ENCODE data around the gene POLR2B. TPM values are rescaled to one million over a fixed set of nuclear protein-coding genes. Genes with fewer than 3 reads are reported as not detected.
"Not testable (repeated sequence)": the region's sequence is repeated elsewhere in the genome, so short reads cannot be mapped to it uniquely, and the experiment has no call there.

POLR2B gene
- 68.3 TPM for total RNA-seq
- long read RNA-seq, full-length matches to known transcripts = 90 of 109 reads
- long read RNA-seq, partial matches to known transcripts = 12 of 109 reads
- long read RNA-seq, other reads (novel, unspliced or antisense) = 7 of 109 reads

GRCh38 chr4:56978750-56979303 lies at the start of gene POLR2B:
POLR2B (plus strand) TSS chr4:56978896; CDS start chr4:56978986, 90 bp downstream.
- intact Hi-C loops (cut with micrococcal nuclease) = no loop called here
- ATAC-seq (peak; percentile 90), DNase-seq (peak; percentile 95)

- intact Hi-C loops (cut with micrococcal nuclease) = no loop called here
- no peak for ATAC-seq
- no peak for DNase-seq
Observed at GRCh38 chr4:56930638-56931037, 48.1 kb upstream of the POLR2B start.

GRCh38 chr4:56931924-56932323 lies 46.8 kb upstream of the POLR2B start:
- intact Hi-C loops (cut with micrococcal nuclease) = no loop called here
- ATAC-seq = no peak
- DNase-seq = no peak

GRCh38 chr4:56937262-56937661 lies 41.4 kb upstream of the POLR2B start:
- intact Hi-C loops (cut with micrococcal nuclease) = no loop called here
- ATAC-seq (no peak), DNase-seq (no peak)

GRCh38 chr4:56939826-56940225 lies 38.9 kb upstream of the POLR2B start:
- intact Hi-C loops (cut with micrococcal nuclease); ATAC-seq: not testable (repeated sequence)

GRCh38 chr4:56940403-56940802 lies 38.3 kb upstream of the POLR2B start:
- peak; percentile 52 for ATAC-seq
- no peak for DNase-seq
- intact Hi-C loops (cut with micrococcal nuclease) = no loop called here

More at GRCh38 chr4:56939826-56940225, 38.9 kb upstream of the POLR2B start:
- not testable (repeated sequence) for DNase-seq

- DNase-seq (no peak), ATAC-seq (no peak)
- intact Hi-C loops (cut with micrococcal nuclease) = no loop called here
Observed at GRCh38 chr4:56940971-56941370, 37.7 kb upstream of the POLR2B start.

GRCh38 chr4:56941403-56941802 lies 37.3 kb upstream of the POLR2B start:
- intact Hi-C loops (cut with micrococcal nuclease) = no loop called here
- ATAC-seq = no peak

GRCh38 chr4:56953680-56954520 lies 24.8 kb upstream of the POLR2B start:
- DNase-seq (no peak), ATAC-seq (no peak)
- intact Hi-C loops (cut with micrococcal nuclease) = no loop called here

More at GRCh38 chr4:56941403-56941802, 37.3 kb upstream of the POLR2B start:
- DNase-seq = no peak

GRCh38 chr4:56958111-56958517 lies 20.6 kb upstream of the POLR2B start:
- DNase-seq (peak; percentile 82), ATAC-seq (peak; percentile 99)
- intact Hi-C loops (cut with micrococcal nuclease) = no loop called here

- intact Hi-C loops (cut with micrococcal nuclease) = no loop called here
- DNase-seq (no peak), ATAC-seq (no peak)
Observed at GRCh38 chr4:56959100-56959499, 19.6 kb upstream of the POLR2B start.

GRCh38 chr4:56961107-56961500 lies 17.6 kb upstream of the POLR2B start:
- no peak for DNase-seq
- no peak for ATAC-seq
- intact Hi-C loops (cut with micrococcal nuclease) = no loop called here

GRCh38 chr4:56971383-56971782 lies 7.3 kb upstream of the POLR2B start:
- ATAC-seq = no peak
- no peak for DNase-seq
- intact Hi-C loops (cut with micrococcal nuclease) = no loop called here

GRCh38 chr4:56972389-56972788 lies 6.3 kb upstream of the POLR2B start:
- intact Hi-C loops (cut with micrococcal nuclease) = no loop called here
- DNase-seq = no peak
- no peak for ATAC-seq

- DNase-seq = no peak
- no peak for ATAC-seq
- intact Hi-C loops (cut with micrococcal nuclease) = no loop called here
Observed at GRCh38 chr4:56972809-56973208, 5.9 kb upstream of the POLR2B start.

- ATAC-seq (no peak), DNase-seq (no peak)
- intact Hi-C loops (cut with micrococcal nuclease) = no loop called here
Observed at GRCh38 chr4:56973336-56973735, 5.4 kb upstream of the POLR2B start.

GRCh38 chr4:56976283-56976836 lies 2.3 kb upstream of the POLR2B start:
- intact Hi-C loops (cut with micrococcal nuclease) = no loop called here
- DNase-seq (no peak), ATAC-seq (no peak)

GRCh38 chr4:56976837-56977320 lies 1.8 kb upstream of the POLR2B start:
- intact Hi-C loops (cut with micrococcal nuclease) = no loop called here
- DNase-seq = peak; percentile 63

GRCh38 chr4:56977321-56978012 lies 1.2 kb upstream of the POLR2B start, which contains the start of gene NOA1:
NOA1 (minus strand) TSS chr4:56977606; CDS start chr4:56977585, 21 bp downstream.
- ATAC-seq = peak; percentile 90
- peak; percentile 99 for DNase-seq
- intact Hi-C loops (cut with micrococcal nuclease) = no loop called here

More at GRCh38 chr4:56976837-56977320, 1.8 kb upstream of the POLR2B start:
- ATAC-seq = peak; percentile 32

Measured in left ventricle myocardium superior (tissue), 1 donor.